ENCODE data around the gene TMEM50B.
"Not testable (repeated sequence)": the region's sequence is repeated elsewhere in the genome, so short reads cannot be mapped to it uniquely, and the experiment has no call there.

TMEM50B gene

GRCh38 chr21:33478935-33479678 is 667 bp downstream of the TMEM50B start:
- no peak for DNase-seq (ENCODE audit: low spot score)

GRCh38 chr21:33478182-33478581 is 1.6 kb downstream of the TMEM50B start:
- DNase-seq (ENCODE audit: low spot score): no peak

- no peak for DNase-seq (ENCODE audit: low spot score)
These were observed 2.7 kb downstream of the TMEM50B start for GRCh38 chr21:33477066-33477465.

GRCh38 chr21:33473344-33473743 is 6.4 kb downstream of the TMEM50B start:
- no peak for DNase-seq (ENCODE audit: low spot score)

- DNase-seq (ENCODE audit: low spot score): no peak
These were observed 9.1 kb downstream of the TMEM50B start for GRCh38 chr21:33470701-33471100.

- DNase-seq (ENCODE audit: low spot score): not testable (repeated sequence)
These were observed 10.6 kb downstream of the TMEM50B start for GRCh38 chr21:33469183-33469582.

- DNase-seq (ENCODE audit: low spot score): no peak
These were observed 18.1 kb downstream of the TMEM50B start for GRCh38 chr21:33461538-33462250.

- DNase-seq (ENCODE audit: low spot score): no peak
These were observed 20.9 kb downstream of the TMEM50B start for GRCh38 chr21:33458861-33459260.

GRCh38 chr21:33455686-33456446 is 23.9 kb downstream of the TMEM50B start:
- DNase-seq (ENCODE audit: low spot score): no peak

GRCh38 chr21:33452362-33452761 is 27.4 kb downstream of the TMEM50B start:
- no peak for DNase-seq (ENCODE audit: low spot score)

- DNase-seq (ENCODE audit: low spot score): no peak
These were observed 28.1 kb downstream of the TMEM50B start for GRCh38 chr21:33451634-33452071.

GRCh38 chr21:33449616-33450015 is 30.2 kb downstream of the TMEM50B start:
- no peak for DNase-seq (ENCODE audit: low spot score)

GRCh38 chr21:33446620-33447019 is 33.2 kb downstream of the TMEM50B start:
- DNase-seq (ENCODE audit: low spot score): not testable (repeated sequence)

- DNase-seq (ENCODE audit: low spot score): no peak
These were observed 35.3 kb downstream of the TMEM50B start for GRCh38 chr21:33444499-33444898.

- no peak for DNase-seq (ENCODE audit: low spot score)
These were observed 36.6 kb downstream of the TMEM50B start for GRCh38 chr21:33443194-33443593.

GRCh38 chr21:33441489-33442477 is 38.0 kb downstream of the TMEM50B start:
- DNase-seq (ENCODE audit: low spot score): no peak

- no peak for DNase-seq (ENCODE audit: low spot score)
These were observed 42.6 kb downstream of the TMEM50B start for GRCh38 chr21:33437140-33437539.

GRCh38 chr21:33434770-33435360 is 44.9 kb downstream of the TMEM50B start:
- DNase-seq (ENCODE audit: low spot score): no peak

- no peak for DNase-seq (ENCODE audit: low spot score)
These were observed 46.2 kb downstream of the TMEM50B start for GRCh38 chr21:33433425-33434114.

- no peak for DNase-seq (ENCODE audit: low spot score)
These were observed 46.8 kb downstream of the TMEM50B start for GRCh38 chr21:33433001-33433400.
